AG04450 (cell line): Measurements from ENCODE around the gene TIMM13. TPM values are rescaled to one million over a fixed set of nuclear protein-coding genes. Genes with fewer than 3 reads are reported as not detected.
A peak's percentile ranks its signal among the peaks of the same experiment; 100 is the strongest.

Source experiments
- CTCF ChIA-PET: fragments of 300-600, 350-600 bp; formaldehyde crosslinking; extraction: SDS; loops from one replicate; lab custom pipeline; 2022; ENCODE audit warnings: antibody characterized with exemption, inconsistent platforms; lab: Charles Lee
- POLR2A ChIA-PET: fragments of 350-600 bp; formaldehyde crosslinking; extraction: SDS; loops from one replicate; lab custom pipeline; 2021; ENCODE audit warnings: antibody characterized with exemption, inconsistent platforms; lab: Yijun Ruan, JAX
- DNase-seq: peaks from one replicate; pipeline ENCODE4 v3.0.0-alpha.2; 2011; ENCODE audit warnings: low read depth, low spot score
- H3K27ac ChIP-seq: one replicate; pipeline ENCODE4 v1.5.1; 2012; ENCODE audit warnings: low read depth, low read length, control low read depth
- H3K27me3 ChIP-seq: one replicate; pipeline ENCODE4 v1.6.0; 2012; ENCODE audit warnings: low read length; ENCODE audit not compliant: control insufficient read depth, insufficient read depth
- H3K4me3 ChIP-seq: 2 replicates; pipeline ENCODE4 v1.5.1; 2011; ENCODE audit warnings: mild to moderate bottlenecking, low read depth, low read length, control low read depth
- H3K9me3 ChIP-seq: 2 replicates; pipeline ENCODE4 v1.5.1; 2012; ENCODE audit warnings: low read length; ENCODE audit not compliant: control insufficient read depth, insufficient read depth
- CTCF ChIP-seq: IDR thresholded peaks from 2 replicates; pipeline ENCODE4 v1.5.1; 2011; ENCODE audit warnings: low read depth, low read length, control low read depth, inconsistent platforms
- polyA plus RNA-seq: library from polyadenylated mRNA; depleted of rRNA; stranded (reverse); fragments of >200 nt; gene quantifications from 2 replicates; pipeline ENCODE4 v1.2.3, GENCODE V29; 2011

Gene TIMM13
- polyA plus RNA-seq, 1 experiment: 21.6 TPM

- POLR2A ChIA-PET: no interaction called here
- H3K9me3 ChIP-seq: no peaks in the 10 kb centered on the region; the same call in 1 of the 2 replicates
- DNase-seq: no peak
Observed at GRCh38 chr19:2387367-2388288, 39.8 kb downstream of the TIMM13 start.

DNA sequence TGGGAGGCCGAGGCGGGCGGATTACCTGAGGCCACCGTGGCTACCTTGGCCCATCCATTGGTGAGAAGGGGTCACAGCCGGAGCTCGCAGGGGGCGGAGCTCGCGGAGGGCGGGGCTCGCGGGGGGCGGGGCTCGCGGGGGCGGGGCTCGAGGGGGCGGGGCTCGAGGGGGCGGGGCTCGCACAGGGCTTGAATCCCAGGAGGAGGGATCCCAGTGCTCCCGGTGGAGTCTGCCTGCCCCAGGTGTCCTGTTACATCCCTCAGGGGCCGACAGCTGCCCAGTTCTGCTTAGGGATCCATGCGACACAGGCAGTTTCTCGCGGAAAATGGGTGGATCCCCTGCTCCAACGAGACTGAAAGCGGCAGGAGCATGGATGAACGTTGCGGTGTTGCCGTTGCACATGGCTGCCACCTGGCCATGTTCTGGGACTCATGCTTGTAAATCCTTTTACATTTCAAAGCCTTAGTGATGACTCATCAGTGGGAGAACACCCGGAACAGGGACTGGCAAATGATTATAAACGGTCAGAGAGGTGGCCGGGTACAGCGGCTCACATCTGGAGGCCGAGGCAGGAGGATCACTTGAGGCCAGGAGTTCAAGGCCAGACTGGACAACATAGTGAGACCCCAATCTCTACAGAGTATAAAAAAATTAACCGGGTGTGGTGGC lies 42.2 kb downstream of the TIMM13 start:
- Histone ChIP-seq H3K27me3 (peaks cover 7% of the 10 kb centered on the region), H3K9me3 (peaks cover 9% of the 10 kb centered on the region), H3K4me3 (no peak overlapping the region), H3K27ac (no peak overlapping the region)
- TF ChIP-seq CTCF: no peak
- peak; percentile 27 for DNase-seq
- CTCF ChIA-PET: no interaction called here
- POLR2A ChIA-PET: interaction anchor here (0.5 kb wide), 1 partner anchor 443 kb away, joined by 3 read pairs; no protein-coding TSS in a partner anchor

More at GRCh38 chr19:2387367-2388288, 39.8 kb downstream of the TIMM13 start:
- CTCF ChIA-PET: interaction anchor here (0.7 kb wide), 1 partner anchor 313 kb away, joined by 3 read pairs; no protein-coding TSS in a partner anchor
- TF ChIP-seq CTCF: no peak
- peaks cover 3% of the 10 kb centered on the region for H3K27me3 ChIP-seq
- no peak overlapping the region for H3K27ac ChIP-seq
- H3K4me3 ChIP-seq: no peak overlapping the region

DNA sequence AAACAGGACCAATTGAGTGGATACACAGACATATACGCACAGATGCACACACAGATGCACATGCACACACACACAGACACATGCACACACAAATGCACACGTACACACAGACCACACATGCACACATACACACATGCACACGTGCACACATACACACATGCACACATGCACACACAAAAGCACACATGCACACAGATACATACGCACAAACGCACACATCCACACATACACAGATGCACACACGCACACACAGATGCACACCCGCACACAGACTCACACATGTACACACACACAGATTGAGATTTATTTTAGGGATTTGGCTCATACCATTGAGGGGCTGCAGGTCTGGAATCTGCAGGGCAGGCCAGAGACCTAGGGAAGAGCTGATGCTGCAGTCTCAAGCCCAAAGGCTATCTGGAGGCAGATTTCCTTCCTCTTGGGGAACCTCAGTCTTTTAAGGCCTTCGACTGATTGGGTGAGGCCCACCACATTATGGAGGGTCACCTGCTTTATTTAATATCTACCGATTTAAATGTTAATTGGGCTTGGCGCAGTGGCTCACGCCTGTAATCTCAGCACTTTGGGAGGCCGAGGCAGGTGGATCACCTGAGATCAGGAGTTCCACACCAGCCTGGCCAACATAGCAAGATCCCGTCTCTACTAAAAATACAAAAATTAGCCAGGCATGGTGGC lies 44.7 kb downstream of the TIMM13 start:
- TF ChIP-seq CTCF: no peak
- DNase-seq: no peak
- ChIA-PET CTCF (no interaction called here), POLR2A (no interaction called here)
- Histone ChIP-seq H3K27ac (no peak overlapping the region), H3K27me3 (peaks cover 7% of the 10 kb centered on the region), H3K9me3 (peaks cover 15% of the 10 kb centered on the region), H3K4me3 (no peak overlapping the region)

DNA sequence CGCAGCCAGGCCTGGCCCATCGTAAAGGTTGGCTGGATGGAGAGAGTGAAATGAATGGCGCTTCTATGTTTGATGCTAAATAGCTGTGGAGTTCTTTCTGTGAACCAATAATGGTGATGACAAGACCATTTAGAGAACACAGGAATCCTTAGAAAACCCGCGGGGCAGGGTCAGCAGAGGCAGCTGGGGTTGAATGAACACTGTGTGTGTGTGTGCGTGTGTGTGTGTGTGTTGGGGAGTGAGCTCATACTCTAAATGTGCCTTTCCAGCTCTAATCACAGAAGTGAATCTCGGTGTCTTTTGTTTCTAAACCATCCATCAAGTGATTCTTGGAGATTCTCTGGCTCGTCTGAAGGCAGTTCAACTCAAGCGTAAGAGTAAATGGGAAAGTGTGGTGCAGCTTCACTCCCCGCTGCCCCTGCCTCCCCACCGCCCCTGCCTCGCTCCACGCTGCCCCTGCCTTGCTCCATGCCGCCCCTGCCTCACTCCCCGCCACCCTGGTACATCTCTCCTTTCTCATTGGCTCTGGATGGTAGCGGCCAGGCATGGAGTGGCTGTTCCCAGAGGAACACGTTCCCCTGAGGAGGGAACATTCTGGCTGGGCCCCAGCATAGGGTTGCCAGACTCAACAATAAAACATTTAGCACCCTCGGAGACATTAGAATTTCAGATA lies 46.1 kb downstream of the TIMM13 start:
- CTCF ChIA-PET: no interaction called here
- H3K27me3 ChIP-seq: peaks cover 3% of the 10 kb centered on the region
- H3K4me3 ChIP-seq: no peak overlapping the region
- no peak for DNase-seq
- POLR2A ChIA-PET: no interaction called here
- no peak for TF ChIP-seq CTCF
- H3K9me3 ChIP-seq: peaks cover 15% of the 10 kb centered on the region
- no peak overlapping the region for H3K27ac ChIP-seq
